Testis (tissue), 3 donors: ENCODE data around the gene CADPS. TPM values are rescaled to one million over a fixed set of nuclear protein-coding genes. Genes with fewer than 3 reads are reported as not detected.

Experiments
- DNase-seq: peaks from one replicate; pipeline ENCODE4 v3.0.0-alpha.2; 2019
- H3K27ac ChIP-seq, 2 donors: fragments of 200-600 bp; sonication (generic); one replicate each; pipeline ENCODE4 v1.5.1; 2019
- H3K27me3 ChIP-seq: fragments of 200-600 bp; sonication (generic); one replicate; pipeline ENCODE4 v1.5.1; 2019
- H3K36me3 ChIP-seq: fragments of 200-600 bp; sonication (generic); one replicate; pipeline ENCODE4 v1.5.1; 2017; ENCODE audit warnings: low read depth; ENCODE audit errors: missing control alignments
- H3K4me1 ChIP-seq: fragments of 200-600 bp; sonication (generic); one replicate; pipeline ENCODE4 v1.5.1; 2019
- H3K4me3 ChIP-seq, 2 donors: fragments of 200-600 bp; sonication (generic); one replicate each; pipeline ENCODE4 v1.5.1; 2017 to 2019
- H3K9me3 ChIP-seq: fragments of 200-600 bp; sonication (generic); one replicate; pipeline ENCODE4 v1.5.1; 2017
- CTCF ChIP-seq, 3 experiments: fragments of 450-650 bp in 2 of 3; fragments of 200-600 bp in 1 of 3; sonication (generic) in 1 of 3; IDR thresholded peaks; one replicate each; pipeline ENCODE4 v1.5.1; 2016 to 2019; ENCODE audit warnings: antibody characterized with exemption in 3 of 3, mild to moderate bottlenecking in 2 of 3, moderate library complexity in 1 of 3
- POLR2A ChIP-seq: fragments of 450-650 bp; IDR thresholded peaks from one replicate; pipeline ENCODE4 v1.6.1; 2017; ENCODE audit warnings: antibody characterized with exemption, mild to moderate bottlenecking, moderate library complexity
- WGBS, 2 donors: methylation state at CpG; one replicate each; pipeline ENCODE4 v1.1.5; 2018; 5-methylcytosine and 5-hydroxymethylcytosine counted together
- intact Hi-C: fragments of 100-400 bp; cut with DNase I; formaldehyde crosslinking; loops from one replicate; pipeline ENCODE4 v1.15.1; 2023; ENCODE audit warnings: low total_unique reads
- polyA plus RNA-seq: library from polyadenylated mRNA; stranded (reverse); fragments of 350-450 nt; fragmentation: Illumina TruSeq; extraction: RNeasy Lipid Tissue Mini Kit (QIAGEN cat#74804); gene quantifications from one replicate; pipeline ENCODE4 v1.2.3, GENCODE V29; 2014; ENCODE audit warnings: low read depth, low replicate concordance; ENCODE audit not compliant: insufficient read depth
- total RNA-seq, 2 donors: library from RNA; depleted of rRNA; stranded (reverse); fragments of >200 nt; gene quantifications; one replicate each; pipeline ENCODE4 v1.2.3, GENCODE V29; 2016

The CADPS gene
- total and polyA plus RNA-seq, 3 donors from 2014 or later: 8.6 to 56.4 (median 21.6) TPM

- TF ChIP-seq POLR2A (no peak), CTCF (IDR thresholded peaks at IDR 0.05) (no peak)
- Histone ChIP-seq H3K4me3 (no peak overlapping the region), H3K27ac (no peak overlapping the region), H3K9me3 (no peaks in the 10 kb centered on the region), H3K36me3 (no peaks in the 10 kb centered on the region), H3K4me1 (peaks cover 5% of the 10 kb centered on the region), H3K27me3 (no peaks in the 10 kb centered on the region)
- DNase-seq: no peak
- intact Hi-C loops: no loop called here
- 91 to 95% methylated on average over 1 of the region's 1 CpG for WGBS, 2 donors
These were observed 4.9 kb downstream of the CADPS start for GRCh38 chr3:62870321-62870720.

GRCh38 chr3:62863648-62864047 lies 11.6 kb downstream of the CADPS start:
- no peak for TF ChIP-seq POLR2A
- no peak for TF ChIP-seq CTCF (IDR thresholded peaks at IDR 0.05)
- H3K9me3 ChIP-seq: no peaks in the 10 kb centered on the region
- no peak overlapping the region for H3K27ac ChIP-seq
- intact Hi-C loops: no loop called here
- no peak overlapping the region for H3K4me3 ChIP-seq
- WGBS, 2 donors: 78 to 80% methylated on average over 3 of the region's 3 CpGs
- DNase-seq: no peak
- H3K36me3 ChIP-seq: no peaks in the 10 kb centered on the region
- H3K4me1 ChIP-seq: no peaks in the 10 kb centered on the region
- no peaks in the 10 kb centered on the region for H3K27me3 ChIP-seq

GRCh38 chr3:62859203-62859791 lies 15.9 kb downstream of the CADPS start:
- WGBS, 2 donors: 85% methylated on average over 5 of the region's 5 CpGs
- H3K27me3 ChIP-seq: no peaks in the 10 kb centered on the region
- no peaks in the 10 kb centered on the region for H3K9me3 ChIP-seq
- no peak for DNase-seq
- H3K4me3 ChIP-seq: no peak overlapping the region
- H3K36me3 ChIP-seq: no peaks in the 10 kb centered on the region
- no peak for TF ChIP-seq CTCF (IDR thresholded peaks at IDR 0.05)
- no peak for TF ChIP-seq POLR2A
- intact Hi-C loops: no loop called here
- no peaks in the 10 kb centered on the region for H3K4me1 ChIP-seq
- H3K27ac ChIP-seq: no peak overlapping the region

- H3K27me3 ChIP-seq: no peaks in the 10 kb centered on the region
- no peak for DNase-seq
- no peak overlapping the region for H3K4me3 ChIP-seq
- 74 to 78% methylated on average over 4 of the region's 4 CpGs for WGBS, 2 donors
- TF ChIP-seq CTCF (IDR thresholded peaks at IDR 0.05) (no peak), POLR2A (no peak)
- no peaks in the 10 kb centered on the region for H3K4me1 ChIP-seq
- H3K9me3 ChIP-seq: no peaks in the 10 kb centered on the region
- H3K27ac ChIP-seq: no peak overlapping the region
- no peaks in the 10 kb centered on the region for H3K36me3 ChIP-seq
- intact Hi-C loops: no loop called here
These were observed 29.2 kb downstream of the CADPS start for GRCh38 chr3:62845996-62846395.

- WGBS, 2 donors: 38 to 60% methylated on average over 1 of the region's 1 CpG
- intact Hi-C loops: no loop called here
- DNase-seq: no peak
These were observed 31.7 kb downstream of the CADPS start for GRCh38 chr3:62843508-62843907.

More at GRCh38 chr3:62843508-62843907, 31.7 kb downstream of the CADPS start:
- H3K9me3 ChIP-seq: no peaks in the 10 kb centered on the region
- H3K27me3 ChIP-seq: no peaks in the 10 kb centered on the region
- H3K27ac ChIP-seq: no peak overlapping the region
- H3K4me1 ChIP-seq: no peaks in the 10 kb centered on the region
- TF ChIP-seq CTCF (IDR thresholded peaks at IDR 0.05) (no peak), POLR2A (no peak)
- no peak overlapping the region for H3K4me3 ChIP-seq
- no peaks in the 10 kb centered on the region for H3K36me3 ChIP-seq
